Suprapubic skin (tissue), 4 donors: ENCODE measurements around the gene UBE3A. TPM values are rescaled to one million over a fixed set of nuclear protein-coding genes. Genes with fewer than 3 reads are reported as not detected.
"Not testable (repeated sequence)": the region's sequence is repeated elsewhere in the genome, so short reads cannot be mapped to it uniquely, and the experiment has no call there.

Experiments
- DNase-seq, 2 donors: peaks; one replicate each; pipeline ENCODE4 v3.0.0-alpha.2; 2019; ENCODE audit warnings: low spot score in 2 of 2
- H3K27ac ChIP-seq: fragments of 200-600 bp; sonication (generic); one replicate; pipeline ENCODE4 v1.5.1; 2019
- H3K27me3 ChIP-seq: fragments of 200-600 bp; sonication (generic); one replicate; pipeline ENCODE4 v1.5.1; 2019
- H3K36me3 ChIP-seq: fragments of 200-600 bp; sonication (generic); one replicate; pipeline ENCODE4 v1.5.1; 2019
- H3K4me1 ChIP-seq: fragments of 200-600 bp; sonication (generic); one replicate; pipeline ENCODE4 v1.5.1; 2019
- H3K4me3 ChIP-seq: fragments of 200-600 bp; sonication (generic); one replicate; pipeline ENCODE4 v1.5.1; 2019; ENCODE audit warnings: mild to moderate bottlenecking
- H3K9me3 ChIP-seq: fragments of 200-600 bp; sonication (generic); one replicate; pipeline ENCODE4 v1.5.1; 2019
- CTCF ChIP-seq, 2 donors: fragments of 200-600 bp in 1 of 2; fragments of 450-650 bp in 1 of 2; sonication (generic) in 1 of 2; IDR thresholded peaks; one replicate each; pipeline ENCODE4 v1.5.1; 2016 to 2019; ENCODE audit warnings: antibody characterized with exemption in 2 of 2, mild to moderate bottlenecking in 1 of 2, moderate library complexity in 1 of 2
- EP300 ChIP-seq: sonication (generic); formaldehyde crosslinking; IDR thresholded peaks from one replicate; pipeline ENCODE4 v1.6.1; 2017; ENCODE audit warnings: antibody characterized with exemption
- POLR2A ChIP-seq, 2 donors: fragments of 450-650 bp; IDR thresholded peaks; one replicate each; pipeline ENCODE4 v1.6.1; 2017; ENCODE audit warnings: antibody characterized with exemption in 2 of 2, mild to moderate bottlenecking in 2 of 2, moderate library complexity in 2 of 2
- POLR2AphosphoS5 ChIP-seq, 3 donors: sonication (generic); formaldehyde crosslinking; IDR thresholded peaks; one replicate each; pipeline ENCODE4 v1.6.1; 2017; ENCODE audit warnings: antibody characterized with exemption in 3 of 3
- WGBS: methylation state at CpG from one replicate; pipeline ENCODE4 v1.1.5; 2018; 5-methylcytosine and 5-hydroxymethylcytosine counted together
- total RNA-seq, 4 donors: library from RNA; depleted of rRNA; stranded (reverse); fragments of >200 nt; gene quantifications; one replicate each; pipeline ENCODE4 v1.1.0, GENCODE V29; 2016

Gene UBE3A
- total RNA-seq, 4 donors from 2014 or later: 64.0 to 100 (median 85.0) TPM

- no peaks in the 10 kb centered on the region for H3K9me3 ChIP-seq
- DNase-seq: no peak
- no peak overlapping the region for H3K27ac ChIP-seq
- WGBS: 90% methylated on average over 2 of the region's 2 CpGs
- H3K27me3 ChIP-seq: no peaks in the 10 kb centered on the region
- H3K4me1 ChIP-seq: peaks cover 56% of the 10 kb centered on the region
- H3K4me3 ChIP-seq: no peak overlapping the region
- H3K36me3 ChIP-seq: no peaks in the 10 kb centered on the region
- TF ChIP-seq CTCF (IDR thresholded peaks at IDR 0.05): no peak
- no peak for TF ChIP-seq POLR2AphosphoS5 (IDR thresholded peaks at IDR 0.05)
Measured at GRCh38 chr15:25410649-25411048, 28.2 kb downstream of the UBE3A start.

GRCh38 chr15:25409731-25410130 is 29.1 kb downstream of the UBE3A start:
- H3K4me1 ChIP-seq: peaks cover 52% of the 10 kb centered on the region
- not testable (repeated sequence) for H3K4me3 ChIP-seq, H3K9me3 ChIP-seq, H3K27ac ChIP-seq, H3K36me3 ChIP-seq, DNase-seq, H3K27me3 ChIP-seq
- WGBS: 55% methylated on average over 4 of the region's 4 CpGs

- H3K36me3 ChIP-seq: peaks cover 4% of the 10 kb centered on the region
- no peaks in the 10 kb centered on the region for H3K27me3 ChIP-seq
- H3K4me3 ChIP-seq: no peak overlapping the region
- TF ChIP-seq EP300: no peak
- TF ChIP-seq POLR2AphosphoS5 (IDR thresholded peaks at IDR 0.05): no peak
- no peak for TF ChIP-seq POLR2A (IDR thresholded peaks at IDR 0.05)
- no peak for TF ChIP-seq CTCF (IDR thresholded peaks at IDR 0.05)
- H3K9me3 ChIP-seq: no peaks in the 10 kb centered on the region
- peaks cover 48% of the 10 kb centered on the region for H3K4me1 ChIP-seq
- H3K27ac ChIP-seq: no peak overlapping the region
- no peak for DNase-seq
- WGBS: 47% methylated on average over 2 of the region's 2 CpGs
Measured at GRCh38 chr15:25408929-25409328, 29.9 kb downstream of the UBE3A start.

- Histone ChIP-seq H3K27ac (no peak overlapping the region), H3K9me3 (no peaks in the 10 kb centered on the region), H3K36me3 (peaks cover 7% of the 10 kb centered on the region), H3K4me3 (no peak overlapping the region), H3K27me3 (no peaks in the 10 kb centered on the region), H3K4me1 (peaks cover 48% of the 10 kb centered on the region)
- no peak for DNase-seq
- 46% methylated on average over 2 of the region's 2 CpGs for WGBS
- no peak for TF ChIP-seq POLR2A (IDR thresholded peaks at IDR 0.05)
- TF ChIP-seq POLR2AphosphoS5 (IDR thresholded peaks at IDR 0.05): no peak
- TF ChIP-seq CTCF (IDR thresholded peaks at IDR 0.05): no peak
- no peak for TF ChIP-seq EP300
Measured at GRCh38 chr15:25408428-25408827, 30.4 kb downstream of the UBE3A start.

GRCh38 chr15:25407950-25408349 is 30.9 kb downstream of the UBE3A start:
- peaks cover 11% of the 10 kb centered on the region for H3K36me3 ChIP-seq
- no peak for TF ChIP-seq POLR2AphosphoS5 (IDR thresholded peaks at IDR 0.05)
- no peak for TF ChIP-seq CTCF (IDR thresholded peaks at IDR 0.05)
- TF ChIP-seq EP300: no peak
- TF ChIP-seq POLR2A (IDR thresholded peaks at IDR 0.05): no peak
- H3K4me3 ChIP-seq: no peak overlapping the region
- H3K9me3 ChIP-seq: no peaks in the 10 kb centered on the region
- WGBS: 67% methylated on average over 3 of the region's 4 CpGs
- H3K4me1 ChIP-seq: peaks cover 48% of the 10 kb centered on the region
- no peak overlapping the region for H3K27ac ChIP-seq
- no peak for DNase-seq
- H3K27me3 ChIP-seq: no peaks in the 10 kb centered on the region

- Histone ChIP-seq H3K4me1 (peaks cover 48% of the 10 kb centered on the region), H3K36me3 (peaks cover 22% of the 10 kb centered on the region), H3K27me3 (no peaks in the 10 kb centered on the region), H3K27ac (no peak overlapping the region), H3K4me3 (no peak overlapping the region), H3K9me3 (no peaks in the 10 kb centered on the region)
- DNase-seq: no peak
- TF ChIP-seq POLR2A (IDR thresholded peaks at IDR 0.05) (no peak), CTCF (IDR thresholded peaks at IDR 0.05) (no peak), EP300 (no peak), POLR2AphosphoS5 (IDR thresholded peaks at IDR 0.05) (no peak)
- WGBS: 49% methylated on average over 1 of the region's 1 CpG
Measured at GRCh38 chr15:25406846-25407245, 32.0 kb downstream of the UBE3A start.
